Activated T-cell treated with anti-CD3 and anti-CD28 coated beads, Interleukin-2, amount 50 U/mL, for 1 hour (primary cell): ENCODE data around the gene FAM13A.

Experiments
- DNase-seq: peaks from one replicate; pipeline ENCODE4 v3.0.0-alpha.2; 2020

The FAM13A gene

DNA sequence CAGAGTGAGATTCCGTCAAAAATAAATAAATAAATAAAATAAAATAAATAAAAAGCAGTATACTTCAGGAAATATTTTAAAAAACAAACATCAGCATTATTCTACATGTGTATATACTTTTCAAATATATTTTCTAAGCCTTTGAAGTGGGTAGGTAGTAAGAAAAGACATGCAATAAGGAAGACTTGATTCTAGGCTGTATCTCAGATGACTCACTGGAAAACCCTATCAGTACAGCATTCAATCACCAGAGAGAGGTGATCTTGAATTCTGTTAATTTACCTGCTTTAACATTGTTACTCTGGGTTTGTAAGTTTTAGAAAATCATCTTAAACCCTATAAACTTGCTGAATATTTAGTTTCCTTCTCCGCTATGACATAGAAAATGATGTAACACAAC, 252.8 kb downstream of the FAM13A start:
- no peak for DNase-seq

DNA sequence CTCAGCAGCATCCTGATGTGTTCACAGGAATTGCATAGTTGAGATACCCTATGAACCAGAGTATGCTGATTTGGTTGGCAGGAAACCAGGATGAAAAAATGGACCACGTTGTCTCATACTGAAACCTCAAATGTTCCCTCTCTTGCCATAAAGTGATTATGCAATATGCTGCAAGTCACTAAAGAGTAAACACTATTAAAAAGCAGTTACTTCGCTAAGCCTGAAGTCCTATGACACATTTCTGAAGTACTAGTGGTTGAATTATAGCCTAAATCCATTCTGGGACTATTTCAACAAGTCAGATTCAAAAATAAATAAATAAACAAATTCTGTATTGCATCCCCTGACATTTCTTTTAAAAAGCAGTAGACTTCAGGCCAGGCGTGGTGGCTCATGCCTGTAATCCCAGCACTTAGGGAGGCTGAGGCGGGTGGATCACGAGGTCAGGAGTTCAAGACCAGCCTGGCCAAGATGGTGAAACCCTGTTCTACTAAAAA, 253.3 kb downstream of the FAM13A start:
- DNase-seq = no peak

- no peak for DNase-seq
These were observed 254.2 kb downstream of the FAM13A start for GRCh38 chr4:88802585-88803286.

GRCh38 chr4:88802138-88802537, 254.8 kb downstream of the FAM13A start:
- DNase-seq = no peak

GRCh38 chr4:88799900-88800299, 257.1 kb downstream of the FAM13A start:
- DNase-seq = no peak

DNA sequence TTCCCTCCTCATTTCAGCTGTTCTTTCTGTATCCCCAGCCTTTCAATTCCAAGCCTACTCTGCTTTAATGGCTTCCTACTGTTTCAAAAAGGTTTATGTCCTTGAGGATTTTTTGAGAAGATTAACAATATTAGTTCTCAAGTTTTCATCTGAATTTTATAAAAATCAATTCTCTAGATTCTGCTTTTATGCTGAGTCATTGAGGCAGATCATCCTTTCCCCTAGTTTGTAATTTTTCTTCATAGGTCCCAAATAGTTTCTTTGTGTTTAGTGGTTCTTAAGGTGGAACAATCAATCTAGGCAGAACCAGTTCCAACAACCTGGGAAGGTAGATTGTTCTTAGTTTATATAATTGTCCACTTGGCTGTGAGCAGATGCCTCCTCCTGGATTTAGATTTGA, 259.3 kb downstream of the FAM13A start:
- no peak for DNase-seq

- DNase-seq = no peak
These were observed 260.4 kb downstream of the FAM13A start for GRCh38 chr4:88796545-88796944.

- DNase-seq = no peak
These were observed 262.0 kb downstream of the FAM13A start for GRCh38 chr4:88794952-88795351.

DNA sequence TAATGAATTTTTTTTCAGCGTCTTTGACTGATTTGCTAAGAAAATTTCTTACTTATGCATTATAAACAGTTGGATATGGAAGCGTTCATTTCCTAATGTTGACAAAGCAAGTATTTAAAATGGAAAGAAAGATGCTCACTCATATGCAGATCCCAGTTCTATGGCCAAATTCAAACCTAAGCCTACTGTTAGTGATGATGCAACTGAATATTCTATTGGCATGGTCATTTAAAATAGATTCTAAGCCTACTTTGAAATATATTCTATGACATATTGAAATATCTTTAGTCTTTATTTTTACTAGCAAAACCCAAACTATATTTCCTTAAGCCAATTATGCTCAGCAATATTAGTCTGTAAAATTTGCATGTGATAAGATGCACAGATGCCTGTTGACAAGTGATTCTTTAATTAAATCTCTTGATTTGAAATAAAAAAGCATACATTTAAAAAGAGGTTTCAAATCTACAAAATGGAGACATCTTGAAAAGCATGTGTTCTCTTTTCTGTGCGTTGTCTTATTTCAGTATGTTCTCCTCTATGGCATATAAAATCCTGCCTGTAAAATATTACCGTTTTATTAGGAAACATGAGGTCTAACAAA, 262.8 kb downstream of the FAM13A start:
- no peak for DNase-seq

- no peak for DNase-seq
These were observed 263.5 kb downstream of the FAM13A start for GRCh38 chr4:88793475-88793874.

DNA sequence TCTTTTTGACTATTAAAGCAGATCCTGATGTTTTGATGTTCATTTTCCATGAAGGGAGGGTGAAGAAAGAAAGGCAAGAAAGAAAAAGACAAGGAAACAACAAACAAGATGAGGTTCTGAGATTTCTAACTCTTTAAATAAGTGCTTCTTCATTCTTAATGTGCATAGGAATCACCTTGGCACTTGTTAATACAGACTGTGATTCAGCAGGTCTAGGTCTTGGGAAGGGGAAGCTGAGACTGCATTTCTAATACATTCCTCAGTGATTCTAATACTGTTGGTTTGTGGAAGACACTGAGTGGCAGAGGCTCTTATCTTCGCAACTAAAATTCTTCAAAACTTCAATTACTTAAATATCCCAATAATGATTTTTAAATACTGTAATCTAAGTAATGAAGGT, 264.2 kb downstream of the FAM13A start:
- DNase-seq = no peak

DNA sequence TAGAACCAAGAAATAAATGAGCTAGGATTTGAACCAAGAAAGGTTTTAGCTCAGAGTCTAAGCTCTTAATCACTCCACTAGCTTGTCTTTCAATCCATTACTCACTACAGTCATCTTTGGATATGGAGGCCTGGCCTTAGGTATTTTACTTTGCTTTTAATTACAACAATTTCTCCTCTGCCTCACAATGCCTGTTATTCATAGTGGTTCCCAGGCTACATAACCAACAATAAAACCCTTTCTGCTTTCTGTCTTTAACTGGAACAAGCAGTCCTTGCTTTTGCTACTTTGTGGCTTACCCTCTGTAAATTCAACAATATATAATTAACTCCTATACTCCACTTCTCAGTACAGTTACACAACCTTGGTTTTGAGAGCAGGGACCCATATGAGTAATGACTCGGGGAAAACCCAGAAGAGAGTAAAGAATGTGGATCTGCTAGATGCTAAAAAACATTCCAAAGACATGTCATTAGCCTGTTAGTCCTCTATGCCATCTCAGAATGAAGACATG, 264.7 kb downstream of the FAM13A start:
- DNase-seq = no peak

- DNase-seq = no peak
These were observed 265.7 kb downstream of the FAM13A start for GRCh38 chr4:88791274-88791673.

DNA sequence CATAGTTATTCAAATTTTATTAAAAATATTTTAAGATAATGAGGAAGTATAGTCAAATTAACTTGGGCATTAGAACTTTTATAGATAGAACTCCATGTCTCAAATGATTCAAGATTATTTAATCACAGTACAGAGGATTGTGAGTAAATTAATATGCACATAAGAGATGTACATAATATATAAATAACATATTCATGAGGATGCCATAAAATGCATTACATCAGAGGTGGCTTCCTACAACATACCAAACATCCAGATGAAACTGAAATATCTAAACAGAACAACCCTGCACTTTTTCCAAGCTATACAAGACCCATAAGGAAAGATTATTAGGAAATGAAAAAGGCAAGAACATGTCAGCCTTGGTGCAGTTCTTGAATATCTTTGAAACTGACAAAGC, 268.1 kb downstream of the FAM13A start:
- DNase-seq = no peak

GRCh38 chr4:88788424-88788823, 268.6 kb downstream of the FAM13A start:
- no peak for DNase-seq

GRCh38 chr4:88786011-88786410, 271.0 kb downstream of the FAM13A start:
- DNase-seq = no peak

- no peak for DNase-seq
These were observed 276.6 kb downstream of the FAM13A start for GRCh38 chr4:88780389-88780788.

DNA sequence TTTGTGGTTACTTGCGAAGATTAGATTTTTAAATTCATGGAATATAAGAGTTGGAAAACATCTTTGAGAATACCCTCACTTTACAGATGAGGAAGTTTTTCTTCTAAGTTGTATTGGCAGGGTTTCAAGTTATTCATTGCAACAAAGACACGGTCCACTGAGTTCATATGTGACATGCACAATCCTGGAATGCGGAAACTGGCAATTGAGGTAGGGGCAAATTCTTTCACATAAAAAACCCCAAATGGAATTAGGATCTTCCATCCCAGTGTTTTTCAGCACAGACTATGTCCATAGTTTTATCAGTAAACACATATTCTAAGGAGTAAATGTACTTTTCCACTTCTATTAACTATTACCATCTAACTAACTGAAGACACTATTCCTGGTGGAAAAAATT, 277.6 kb downstream of the FAM13A start:
- no peak for DNase-seq

GRCh38 chr4:88775529-88775928, 281.5 kb downstream of the FAM13A start:
- no peak for DNase-seq

DNA sequence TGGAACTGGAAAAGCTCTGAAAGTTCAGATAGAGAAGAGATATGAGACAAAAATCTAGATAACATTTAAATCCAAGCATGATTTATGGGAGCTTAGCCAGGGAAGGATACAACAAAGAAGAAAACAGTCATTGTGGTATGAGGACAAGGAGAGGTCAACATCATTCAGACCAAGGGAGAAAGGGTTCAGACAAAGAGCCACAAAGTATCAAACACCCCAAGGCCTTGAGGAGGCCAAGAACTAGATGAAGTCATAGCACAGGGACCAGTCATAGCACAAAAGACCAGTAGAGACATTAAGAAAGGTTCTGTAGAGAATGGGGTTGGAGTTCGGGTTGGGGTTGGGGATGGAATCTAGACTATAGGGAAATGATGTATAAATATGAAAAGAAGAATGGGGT, 282.0 kb downstream of the FAM13A start:
- no peak for DNase-seq

GRCh38 chr4:88771883-88772450, 285.0 kb downstream of the FAM13A start:
- no peak for DNase-seq

DNA sequence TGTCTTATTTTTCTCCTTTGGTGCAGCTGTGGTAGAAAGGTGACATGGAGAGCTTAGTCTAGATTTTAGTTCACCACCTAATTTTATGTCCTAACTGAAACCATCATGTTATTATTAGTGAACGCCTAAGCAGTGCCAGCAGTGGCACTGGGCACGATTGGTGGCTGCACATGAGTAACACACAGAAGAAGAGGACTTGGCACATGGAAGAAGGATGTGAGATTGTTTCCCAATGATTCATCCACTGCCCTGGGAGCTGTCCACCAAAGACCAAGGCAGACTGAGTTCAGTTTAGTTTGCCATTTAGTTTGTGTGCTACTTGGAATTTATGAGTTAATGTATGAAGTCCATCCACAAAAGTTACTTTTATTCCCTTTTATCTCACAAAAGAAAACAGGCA, 291.3 kb downstream of the FAM13A start:
- no peak for DNase-seq

- DNase-seq = no peak
These were observed 293.9 kb downstream of the FAM13A start for GRCh38 chr4:88763075-88763474.

GRCh38 chr4:88761861-88762523, 295.0 kb downstream of the FAM13A start:
- DNase-seq = no peak
